NCI-H146 (cell line): ENCODE measurements around the gene DGUOK.

Source experiments
- DNase-seq: peaks from one replicate; lab custom pipeline; 2025; lab: John Stamatoyannopoulos, UW

Gene DGUOK

DNA sequence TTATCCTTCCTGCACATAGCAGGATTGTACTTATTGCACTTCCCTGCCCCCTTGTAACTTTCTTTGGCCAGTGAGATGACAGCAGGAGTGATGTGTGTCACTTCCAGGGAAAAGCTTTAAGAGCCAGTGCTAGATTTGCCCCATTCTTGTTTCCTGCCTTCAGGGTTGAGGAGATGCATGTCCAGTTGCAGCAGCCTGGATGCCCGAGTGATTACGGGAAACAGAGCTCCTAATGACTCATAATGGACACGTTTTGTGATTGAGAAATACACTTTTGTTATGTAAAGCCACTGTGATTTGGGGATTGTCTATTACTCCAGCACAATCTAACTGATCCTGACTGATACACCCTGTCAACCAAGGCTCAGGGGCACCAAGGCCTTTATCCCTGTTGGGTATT is 53.0 kb downstream of the DGUOK start:
- no peak for DNase-seq

DNA sequence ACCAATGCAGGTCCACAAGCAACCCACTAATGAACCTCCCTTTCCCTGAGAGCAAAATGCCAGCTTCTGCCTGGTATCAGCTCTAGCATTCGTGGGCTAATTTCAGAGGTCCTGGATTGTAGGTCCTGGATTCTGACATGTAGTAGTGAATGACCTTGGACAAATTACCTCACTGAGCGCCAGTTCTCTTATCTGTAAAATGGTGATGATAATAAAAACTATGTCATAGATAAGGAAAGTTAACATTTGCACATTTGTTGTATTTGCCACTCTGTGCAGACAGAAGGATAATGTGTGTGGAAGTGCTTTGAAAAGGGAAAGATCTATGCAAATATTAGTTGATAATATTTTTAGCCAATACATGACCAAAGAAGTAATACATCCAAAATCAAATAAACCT is 53.9 kb downstream of the DGUOK start:
- no peak for DNase-seq

DNA sequence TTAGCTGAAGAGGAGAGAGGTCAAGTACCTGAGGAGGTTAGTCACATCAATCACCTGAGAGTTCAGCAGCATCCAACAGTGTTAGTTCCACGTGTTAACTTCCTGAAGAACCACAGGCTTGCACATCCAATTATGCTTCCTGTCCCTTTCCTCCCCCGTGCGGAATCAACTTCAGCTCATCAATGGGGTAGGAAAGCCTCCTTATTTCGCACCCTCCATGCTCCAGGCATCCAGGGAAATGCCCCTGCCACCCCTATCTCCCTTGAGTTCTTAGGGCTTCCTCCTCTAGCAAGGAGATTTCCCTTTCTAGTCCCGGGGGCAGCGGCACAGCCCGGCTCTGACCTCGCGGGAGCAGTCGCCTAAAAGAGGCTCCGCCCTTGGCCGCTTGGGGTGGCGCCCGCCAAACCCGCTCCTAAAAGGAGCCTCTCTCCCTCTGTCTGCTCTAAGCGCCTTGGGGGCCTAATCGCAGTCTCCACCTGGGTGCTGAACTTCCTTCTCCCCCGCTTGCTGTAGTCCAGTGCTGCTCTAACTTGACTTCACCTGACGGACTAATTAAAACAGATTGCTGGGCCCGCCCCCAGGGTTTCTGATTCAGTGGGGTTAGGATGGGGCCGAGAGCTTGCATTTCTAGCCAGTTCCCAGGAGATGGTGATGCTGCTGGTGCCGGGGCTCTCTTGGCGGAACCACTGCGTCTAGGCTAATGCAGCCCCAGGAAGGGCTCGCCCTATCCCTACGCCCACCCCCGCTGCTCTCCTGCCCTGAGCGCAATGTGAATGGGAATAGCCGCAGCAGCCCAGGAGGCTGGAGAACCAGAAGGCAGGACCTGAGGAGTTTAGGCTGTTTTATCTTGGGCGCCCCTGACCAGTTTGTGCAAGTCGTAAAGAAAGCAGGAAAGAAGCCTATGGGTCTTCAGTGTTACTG is 54.7 kb downstream of the DGUOK start:
- DNase-seq, result peak; percentile 59

DNA sequence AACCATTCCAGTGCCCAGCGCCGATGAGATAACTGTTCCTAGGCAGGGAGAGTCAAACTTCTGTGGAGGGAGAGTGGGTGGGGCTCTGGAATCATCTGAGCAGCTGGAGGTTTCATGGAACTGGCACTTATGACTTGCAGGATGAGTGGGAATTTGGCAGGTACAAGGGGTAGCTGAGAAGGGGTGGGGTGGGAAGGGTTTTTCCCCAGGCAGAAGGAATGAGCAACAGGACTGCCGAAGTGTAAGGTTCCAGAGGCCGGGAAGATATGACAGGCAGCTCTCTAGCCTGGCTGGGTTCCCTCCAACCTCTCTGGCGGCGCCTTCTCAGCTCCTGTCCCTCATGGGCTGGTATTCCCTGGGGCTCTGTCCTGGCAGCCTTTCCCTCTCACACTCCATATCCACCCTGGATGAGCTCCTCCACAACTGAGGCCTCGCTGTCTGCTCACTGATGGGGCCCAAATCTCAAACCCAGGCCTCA is 55.5 kb downstream of the DGUOK start:
- no peak for DNase-seq

DNA sequence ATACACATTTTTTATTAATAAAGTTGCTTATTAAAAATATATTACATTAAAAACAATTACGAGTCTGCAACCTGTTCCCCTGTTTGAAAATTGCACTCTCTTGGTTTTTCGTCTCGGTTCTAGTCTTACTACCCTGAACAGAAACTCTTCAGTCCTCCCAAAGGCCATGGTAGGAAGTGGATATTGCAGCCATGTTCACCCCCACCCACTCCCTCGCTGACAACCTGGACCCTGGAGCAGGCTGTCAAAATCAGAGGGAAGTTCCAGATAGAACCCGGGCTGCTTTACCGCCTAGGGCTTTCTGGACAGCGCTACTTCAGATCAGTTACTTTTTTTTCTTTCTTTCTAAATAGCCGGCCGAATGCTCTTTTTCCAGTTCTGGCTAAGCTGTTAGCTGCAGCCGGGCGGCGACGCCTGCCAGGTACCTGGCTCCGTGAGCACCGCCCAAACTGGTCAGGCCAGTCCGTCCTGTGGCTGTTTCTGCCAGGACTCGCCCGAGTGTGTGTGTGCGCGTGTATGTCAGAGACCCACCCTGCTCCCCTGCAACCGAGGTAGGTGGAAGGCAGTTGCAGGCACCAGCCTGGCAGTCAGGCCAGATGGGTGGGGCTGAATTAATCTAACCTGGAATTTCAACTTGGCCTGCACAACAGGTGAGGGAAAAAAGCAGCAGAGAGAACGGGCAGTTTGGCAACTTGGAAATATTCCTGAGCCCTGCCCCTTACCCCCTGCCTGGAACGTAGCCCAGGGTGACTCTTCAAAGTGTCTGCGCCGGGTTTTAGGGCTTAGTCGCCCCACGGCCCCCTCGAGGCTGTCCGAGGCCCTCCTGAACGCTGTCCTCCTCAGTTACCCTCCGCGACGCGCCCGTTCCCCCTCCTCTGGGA is 56.9 kb downstream of the DGUOK start:
- DNase-seq, result peak; percentile 77

DNA sequence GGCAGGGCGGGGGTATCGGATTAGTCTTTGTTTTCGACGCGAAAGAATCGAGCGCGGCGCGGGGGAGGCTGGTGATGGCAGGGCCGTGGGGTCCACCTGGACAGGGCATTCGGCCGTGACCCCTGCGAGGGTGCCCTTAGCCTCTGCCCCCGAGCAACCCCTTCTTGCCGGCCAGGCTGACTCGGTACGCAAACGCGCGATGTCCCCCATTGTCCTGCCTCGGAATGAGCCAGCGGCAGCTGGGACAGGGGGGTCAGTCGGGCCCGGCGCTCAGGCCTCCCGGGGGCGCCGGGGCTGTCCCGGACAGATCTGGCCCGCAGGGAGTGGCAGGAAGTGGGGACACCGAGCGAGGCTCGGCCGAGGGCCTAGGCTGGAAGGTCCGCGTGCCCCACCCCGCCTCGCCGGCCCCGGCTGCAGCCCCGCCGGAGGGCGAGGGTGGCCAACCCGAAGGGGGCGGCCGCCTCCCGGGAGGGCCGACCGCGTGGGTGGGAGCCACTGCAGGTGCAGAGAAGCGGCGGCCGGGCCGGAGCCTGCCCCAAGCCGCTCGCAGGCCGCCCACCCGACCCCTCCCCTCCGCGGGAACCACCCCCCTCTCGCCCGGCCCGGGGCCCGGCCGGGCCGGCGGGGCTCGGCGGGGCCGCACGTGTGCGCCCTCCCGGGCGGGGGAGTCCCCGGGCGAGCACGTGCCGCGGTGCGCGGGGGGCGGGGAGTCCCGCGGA is 57.7 kb downstream of the DGUOK start, which contains the start of gene TET3:
TET3 (plus strand) TSS at position 708 of the 719 bp plus-strand sequence. CDS start 1,494 bp downstream, outside the sequence.
- peak; percentile 67 for DNase-seq

DNA sequence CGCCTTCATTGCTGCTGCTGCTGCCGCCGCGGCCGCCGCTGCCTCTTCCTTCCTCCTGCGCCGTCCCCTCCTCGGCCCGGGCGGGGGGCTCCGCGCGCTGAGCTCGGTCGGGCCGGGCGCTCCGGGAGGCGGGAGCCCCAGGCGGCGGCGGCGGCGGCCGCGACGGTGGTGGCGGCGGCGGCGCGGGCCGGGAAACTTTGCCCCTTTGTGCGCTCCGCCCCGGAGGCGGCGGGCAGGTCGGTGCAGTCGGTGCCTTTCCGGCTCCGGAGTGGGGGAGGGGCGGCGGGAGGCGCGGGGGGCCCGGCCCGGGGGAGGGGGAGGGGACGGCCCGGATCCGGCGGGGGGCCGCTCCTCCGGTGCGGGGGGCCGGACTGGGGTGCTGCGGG is 58.2 kb downstream of the DGUOK start:
- DNase-seq, result peak; percentile 54

DNA sequence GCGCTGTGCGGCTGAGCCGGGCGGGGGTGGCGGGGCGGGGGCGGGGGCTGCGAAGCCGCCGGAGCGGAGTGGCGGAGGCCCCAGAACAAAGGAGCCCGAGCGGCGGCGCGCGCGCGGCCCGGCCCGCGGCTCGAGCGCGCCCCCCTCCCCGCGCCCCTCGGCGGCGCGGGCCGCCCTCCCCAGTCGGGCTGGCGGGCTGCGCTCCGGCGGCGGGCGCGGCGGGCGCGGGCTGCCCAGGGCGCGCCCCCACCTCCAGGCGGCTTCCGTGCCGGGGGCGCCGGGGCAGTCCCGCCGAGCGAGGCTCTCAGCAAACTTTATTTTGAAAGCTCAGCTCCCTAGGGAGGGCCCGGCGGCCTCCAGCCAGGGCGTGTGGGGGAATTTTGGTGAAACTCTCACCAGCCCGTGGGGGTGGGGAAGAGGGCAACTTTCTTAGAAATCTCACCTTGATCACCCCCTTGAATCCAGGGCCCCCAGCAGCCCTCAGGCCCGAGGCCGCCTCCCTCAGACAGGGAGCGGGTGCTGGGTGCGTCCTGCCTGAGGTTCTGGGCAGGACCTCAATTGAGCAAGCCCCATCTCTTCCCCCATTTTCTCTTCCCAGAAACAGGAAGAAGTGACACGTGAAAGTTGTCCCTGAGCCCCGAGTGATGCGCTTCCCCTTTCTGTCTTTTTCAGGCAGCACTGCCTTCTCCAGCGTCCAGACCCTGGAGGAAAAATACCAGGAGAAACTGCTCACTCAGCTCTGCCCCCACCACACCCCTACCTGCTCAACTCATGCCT is 58.8 kb downstream of the DGUOK start:
- DNase-seq, result peak; percentile 53

DNA sequence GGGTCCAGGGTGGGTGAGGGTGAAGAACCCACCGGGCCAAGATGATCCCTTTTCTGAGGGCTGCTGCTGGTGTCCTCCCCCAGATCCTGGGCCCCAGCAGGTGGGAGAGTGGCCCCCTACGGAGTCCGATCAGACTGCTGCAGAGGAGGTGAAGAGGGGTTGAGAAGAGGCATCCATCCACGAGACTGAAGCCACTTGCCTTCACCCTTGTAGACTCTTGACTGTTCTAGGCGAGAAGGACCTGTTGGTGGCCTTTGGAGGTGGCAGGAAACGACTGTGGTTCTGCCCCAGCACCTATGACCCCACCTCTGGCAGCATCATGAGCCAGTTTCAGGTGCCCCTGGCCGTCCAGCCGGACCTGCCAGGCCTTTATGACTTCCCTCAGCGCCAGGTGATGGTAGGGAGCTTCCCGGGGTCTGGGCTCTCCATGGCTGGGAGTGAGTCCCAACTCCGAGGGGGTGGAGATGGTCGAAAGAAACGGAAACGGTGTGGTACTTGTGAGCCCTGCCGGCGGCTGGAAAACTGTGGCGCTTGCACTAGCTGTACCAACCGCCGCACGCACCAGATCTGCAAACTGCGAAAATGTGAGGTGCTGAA is 59.5 kb downstream of the DGUOK start:
- no peak for DNase-seq

DNA sequence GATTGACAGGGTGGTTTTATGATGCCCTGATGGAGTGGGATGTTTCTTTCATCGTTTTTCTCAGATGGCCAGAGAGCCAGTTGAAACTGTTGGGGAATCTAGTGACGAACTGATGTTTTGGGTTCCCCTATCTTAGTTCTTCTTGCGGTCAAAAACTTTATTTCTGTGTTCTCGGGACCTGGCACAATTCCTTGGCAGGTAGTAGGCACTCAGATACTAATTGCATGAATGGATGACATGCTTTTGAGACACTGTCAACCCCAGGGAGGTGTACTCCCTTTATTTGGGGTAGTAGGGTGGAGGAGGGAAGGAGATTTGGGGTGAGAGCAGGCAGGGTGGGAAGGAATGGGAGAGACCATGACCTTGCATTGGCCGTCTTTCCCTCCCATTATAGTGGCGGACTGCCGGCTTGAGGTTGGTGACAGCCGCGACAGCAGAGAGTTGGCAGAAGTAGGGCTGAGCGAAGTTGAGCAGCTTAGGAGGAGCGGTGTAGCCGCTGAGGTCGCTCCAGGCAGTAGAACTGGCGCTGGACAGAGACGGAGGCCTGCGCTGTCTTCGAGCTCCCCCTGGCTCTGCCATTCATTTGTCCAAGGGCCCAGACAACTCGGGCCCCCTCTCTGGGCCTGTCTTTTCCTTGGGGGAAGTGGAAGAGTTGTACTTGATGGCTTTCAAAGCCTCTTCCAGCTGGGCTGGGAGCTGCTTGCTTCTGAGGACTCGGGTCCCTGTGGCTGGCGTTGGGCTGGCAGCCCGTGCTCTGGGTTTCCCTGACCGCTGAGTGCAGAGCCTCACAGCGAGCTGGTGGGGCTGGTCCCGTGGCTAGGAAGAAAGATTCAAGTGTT is 60.6 kb downstream of the DGUOK start:
- no peak for DNase-seq

DNA sequence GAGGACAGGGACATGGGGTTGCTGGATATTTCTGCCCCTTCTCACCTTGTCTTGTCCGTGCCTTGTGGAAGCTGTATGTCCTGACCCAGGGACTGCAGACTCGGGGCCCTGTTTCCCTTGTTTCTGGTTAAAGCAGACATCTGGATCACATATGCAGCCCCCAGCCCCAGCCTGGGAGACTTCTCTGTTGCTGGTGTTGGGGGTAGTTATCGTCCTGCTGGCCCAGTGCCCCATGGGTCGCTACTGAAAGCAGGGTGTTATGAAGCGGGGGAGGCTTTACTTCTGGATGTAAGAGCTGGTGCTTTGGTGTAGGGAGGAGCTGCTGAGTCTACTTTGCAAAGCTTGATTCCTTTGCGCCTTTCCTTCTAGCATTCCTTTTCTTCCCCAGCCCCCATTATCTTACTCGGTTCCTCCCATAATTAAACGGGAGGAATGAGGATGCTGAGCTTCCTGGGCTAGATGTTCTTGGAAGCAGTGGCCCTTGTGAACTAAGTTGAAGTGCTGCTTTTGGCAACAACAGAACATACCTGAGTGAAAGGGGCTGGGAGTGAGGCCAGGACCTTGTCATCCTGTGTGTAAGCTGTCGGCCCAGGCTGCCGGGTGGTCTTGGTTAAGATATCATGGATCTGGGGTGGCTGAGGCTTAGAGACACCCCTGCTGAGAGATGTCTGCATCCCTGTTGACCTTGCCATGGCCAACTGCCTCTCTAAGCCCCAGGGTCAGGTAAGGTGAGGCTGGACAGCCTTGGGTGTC is 61.4 kb downstream of the DGUOK start:
- DNase-seq, result no peak

DNA sequence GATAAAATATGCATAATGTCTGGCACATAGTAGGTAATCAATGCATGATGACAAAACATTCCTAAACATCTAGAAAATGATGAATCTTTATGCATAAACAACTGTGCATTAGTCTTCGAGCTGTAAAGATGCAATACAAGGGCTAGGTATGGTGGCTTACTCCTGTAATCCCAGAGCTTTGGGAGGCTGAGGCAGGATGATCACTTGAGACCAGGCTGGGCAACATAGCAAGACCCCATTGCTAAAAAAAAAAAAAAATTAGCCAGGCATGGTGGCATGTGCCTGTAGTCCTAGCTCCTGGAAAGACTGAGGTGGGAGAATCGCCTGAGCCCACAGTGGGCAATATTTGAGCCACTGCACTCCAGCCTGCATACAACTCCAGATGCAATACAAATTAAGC is 63.3 kb downstream of the DGUOK start:
- no peak for DNase-seq

DNA sequence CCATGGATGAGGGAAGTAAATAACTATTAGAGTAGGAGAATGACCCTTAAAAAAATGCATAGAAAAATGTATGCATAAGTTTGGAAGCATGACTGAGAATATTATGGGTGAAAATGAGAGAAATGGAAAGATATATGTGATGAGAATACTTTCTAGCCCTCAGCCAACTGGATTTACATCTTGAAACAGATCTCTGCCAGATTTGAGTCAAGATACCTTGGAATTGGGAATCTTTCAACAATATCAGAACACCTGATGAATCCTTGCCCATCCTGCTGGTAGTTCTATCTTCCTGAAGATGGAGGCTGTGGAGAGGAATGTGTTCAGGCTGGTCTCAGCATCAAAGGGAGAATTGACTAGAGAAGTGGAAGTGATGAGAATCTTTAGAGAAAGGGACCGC is 63.9 kb downstream of the DGUOK start:
- no peak for DNase-seq

DNA sequence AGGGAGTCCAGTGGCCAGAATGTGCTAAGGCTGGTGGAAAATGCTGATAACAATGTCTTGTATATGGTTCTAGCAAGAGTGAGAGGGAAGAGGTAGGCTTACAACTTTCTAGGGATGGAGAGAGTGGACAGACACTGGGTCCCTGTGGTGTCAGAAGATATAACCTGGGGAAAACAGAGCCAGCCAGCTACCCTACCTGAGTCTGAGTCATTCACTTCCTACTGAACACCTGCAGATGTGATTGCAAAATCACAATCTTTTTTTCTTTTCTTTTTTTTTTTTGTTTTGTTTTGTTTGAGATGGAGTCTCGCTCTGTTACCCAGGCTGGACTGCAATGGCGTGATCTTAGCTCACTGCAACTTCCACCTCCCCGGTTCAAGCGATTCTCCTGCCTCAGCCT is 65.4 kb downstream of the DGUOK start:
- no peak for DNase-seq

DNA sequence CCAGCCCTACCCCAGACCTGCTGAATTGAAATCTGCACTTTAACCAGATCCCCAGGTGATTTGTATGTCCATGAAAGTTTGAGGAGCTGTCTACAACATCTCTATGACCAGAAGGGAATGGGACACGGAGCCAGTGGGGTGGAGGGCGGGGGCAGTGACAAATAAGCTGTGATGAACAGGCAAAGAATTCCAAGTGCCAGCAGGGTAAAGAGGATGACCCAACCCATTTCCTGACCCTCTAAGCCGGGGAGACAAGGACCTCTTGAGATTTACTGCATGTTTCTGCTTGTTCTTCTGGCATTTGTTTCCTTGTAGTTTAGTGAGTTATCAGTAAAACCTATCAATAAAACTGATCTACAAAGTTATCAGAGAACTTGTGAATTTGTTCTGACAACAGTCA is 66.7 kb downstream of the DGUOK start:
- no peak for DNase-seq

DNA sequence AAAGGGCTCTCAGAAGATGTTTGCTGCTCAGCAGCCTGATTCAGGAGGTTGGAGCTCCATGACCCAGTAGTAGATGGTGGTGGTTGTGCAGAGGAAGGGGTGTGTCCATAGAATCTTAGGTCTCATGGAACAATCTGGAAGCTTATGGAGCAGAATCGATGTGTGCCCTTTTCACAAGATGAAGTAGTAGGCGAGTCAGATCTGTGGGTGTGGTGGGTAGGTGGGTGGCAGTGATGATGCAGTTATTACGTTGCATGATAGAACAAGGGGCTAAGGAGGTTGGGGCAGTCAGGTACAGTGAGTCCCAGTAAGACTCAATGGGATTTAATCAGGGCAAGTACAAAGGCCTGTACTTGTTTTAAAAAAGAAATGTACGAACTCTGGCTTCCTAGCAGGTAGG is 67.1 kb downstream of the DGUOK start:
- no peak for DNase-seq

DNA sequence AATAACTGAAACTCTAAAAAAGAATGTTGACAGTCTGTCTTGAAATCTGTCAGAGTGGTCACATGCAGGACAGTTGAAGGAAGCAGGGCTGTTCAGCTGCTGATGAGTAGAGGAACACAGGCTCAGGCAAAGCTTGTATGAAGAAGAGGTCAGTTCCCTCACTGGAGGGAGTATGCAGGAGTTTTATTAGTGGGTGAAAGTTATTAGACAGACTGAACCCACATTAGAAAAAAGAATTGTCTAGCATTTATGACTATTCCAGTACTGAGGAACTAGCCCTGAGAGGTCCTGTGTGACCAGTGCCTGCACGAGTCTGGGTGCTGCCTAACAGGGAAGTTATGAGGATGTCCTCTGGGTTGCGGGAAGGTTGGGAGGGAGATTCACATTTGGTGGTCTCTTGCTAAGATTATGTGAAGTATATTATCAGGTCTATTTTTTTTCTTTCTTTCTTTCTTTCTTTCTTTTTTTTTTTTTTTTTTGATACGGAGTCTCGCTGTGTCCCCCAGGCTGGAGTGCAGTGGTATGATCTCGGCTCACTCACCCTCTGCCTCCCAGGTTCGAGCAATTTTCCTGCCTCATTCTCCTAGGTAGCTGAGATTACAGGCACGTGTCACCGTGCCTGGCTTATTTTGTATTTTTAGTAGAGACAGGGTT is 67.6 kb downstream of the DGUOK start:
- DNase-seq, result no peak

DNA sequence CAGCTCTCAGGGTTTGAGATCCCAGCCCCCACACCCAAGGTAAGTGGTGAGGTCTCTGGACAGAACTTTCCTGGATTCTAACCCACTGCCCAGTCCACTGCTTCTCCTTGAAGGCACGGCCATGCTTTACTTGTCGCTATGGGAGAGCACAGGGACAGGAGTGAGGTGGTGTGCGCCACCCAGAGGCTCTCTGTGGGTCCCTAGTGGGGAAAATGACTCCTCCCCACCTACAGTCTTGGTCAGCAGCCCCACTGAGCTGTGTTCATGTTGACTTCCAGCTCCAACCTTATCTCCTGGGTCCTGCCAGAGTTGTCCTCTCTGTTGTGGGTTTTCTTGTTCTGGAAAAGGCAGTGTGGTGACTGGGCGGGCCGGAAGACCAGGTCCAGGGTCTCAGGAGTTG is 69.1 kb downstream of the DGUOK start:
- DNase-seq, result no peak

DNA sequence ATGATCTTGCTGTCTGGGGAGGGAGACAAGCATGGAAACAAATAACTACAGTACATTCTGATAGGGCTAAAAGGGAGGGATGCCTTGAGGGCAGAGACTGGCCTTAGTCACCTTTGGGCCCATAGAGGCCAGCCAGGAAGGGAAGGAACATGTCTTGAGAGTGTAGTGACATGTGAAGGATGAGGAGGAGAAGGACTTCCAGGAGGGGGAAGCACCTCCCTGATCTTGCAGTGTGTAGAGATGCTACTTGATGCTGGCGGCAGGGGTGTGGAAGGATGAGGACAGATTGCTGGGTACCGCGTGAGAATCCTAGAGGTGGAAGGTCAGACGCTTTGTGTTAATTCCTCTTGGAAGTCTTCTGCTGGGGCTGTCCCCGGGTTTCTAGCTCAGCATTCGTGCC is 71.1 kb downstream of the DGUOK start:
- no peak for DNase-seq
